Inflammatory macrophage (primary cell): ENCODE measurements around the gene CADM4.
"Not testable (repeated sequence)": the region's sequence is repeated elsewhere in the genome, so short reads cannot be mapped to it uniquely, and the experiment has no call there.

Source experiments
- DNase-seq, 2 donors: peaks; one replicate each; pipeline ENCODE4 v3.0.0-alpha.2; 2020 to 2022

Gene CADM4

DNA sequence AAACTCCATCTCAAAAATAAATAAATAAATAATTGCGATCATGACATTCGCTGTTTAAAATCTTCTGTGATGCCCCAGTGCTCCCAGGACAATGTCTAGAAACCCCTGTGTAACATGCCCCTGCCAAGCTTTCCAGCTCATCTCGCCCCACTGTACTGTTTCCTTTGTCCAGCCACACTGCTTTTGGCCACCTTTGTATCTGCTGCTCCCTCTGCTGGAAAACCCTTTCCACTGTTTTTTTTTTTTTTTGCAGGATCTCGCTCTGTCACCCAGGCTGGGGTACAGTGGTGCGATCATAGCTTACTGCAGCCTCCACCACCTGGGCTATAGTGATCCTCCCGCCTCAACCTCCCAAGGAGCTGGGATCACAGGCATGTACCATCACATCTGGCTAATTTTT lies 22.8 kb upstream of the CADM4 start:
- DNase-seq, result no peak

DNA sequence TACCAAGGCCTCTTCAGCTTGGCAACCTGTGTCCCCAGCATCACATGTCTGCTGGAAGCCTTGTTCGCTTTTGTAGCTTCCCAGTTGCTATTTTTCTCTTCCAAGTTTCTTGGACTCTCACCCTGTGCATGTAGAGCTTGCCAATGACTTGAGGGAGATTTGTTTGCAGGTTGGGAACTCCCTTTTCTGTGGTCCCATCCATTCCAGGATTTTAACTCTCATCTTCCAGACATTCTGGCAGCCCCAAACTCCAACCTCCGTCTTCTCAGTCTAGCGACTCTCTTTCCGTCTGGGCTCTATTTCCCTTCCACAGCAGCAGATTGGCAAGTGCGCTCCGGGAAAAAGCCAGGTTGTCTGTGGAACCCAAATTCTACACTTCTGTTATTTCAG lies 21.3 kb upstream of the CADM4 start:
- DNase-seq, result no peak

DNA sequence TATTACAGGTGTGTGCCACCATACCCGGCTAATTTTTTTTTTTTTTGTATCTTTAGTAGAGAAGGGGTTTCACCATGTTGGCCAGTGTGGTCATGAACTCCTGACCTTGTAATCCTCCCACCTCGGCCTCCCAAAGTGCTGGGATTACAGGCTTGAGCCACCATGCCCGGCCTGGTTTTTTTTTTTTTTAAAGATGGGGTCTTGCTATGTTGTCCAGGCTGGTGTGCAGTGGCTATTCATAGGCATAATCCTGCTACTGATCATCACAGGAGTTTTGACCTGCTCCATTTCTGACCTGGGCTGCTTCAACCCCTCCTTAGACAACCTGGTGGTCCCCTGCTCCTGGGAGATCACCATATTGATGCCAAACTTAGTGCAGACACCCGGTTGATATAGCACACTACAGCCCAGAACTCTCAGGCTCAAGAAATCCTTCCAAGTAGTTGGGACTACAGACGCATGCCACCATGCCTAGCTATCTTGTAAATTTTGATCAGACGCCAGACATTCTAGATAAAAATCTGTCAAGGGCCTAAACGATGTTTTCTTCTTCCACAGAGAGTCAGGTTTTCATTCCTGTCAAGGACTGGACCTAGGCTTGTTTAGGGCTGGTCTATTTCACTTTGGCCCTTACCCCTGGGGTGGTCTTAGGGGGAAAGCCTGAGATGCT lies 20.8 kb upstream of the CADM4 start:
- DNase-seq, result no peak

DNA sequence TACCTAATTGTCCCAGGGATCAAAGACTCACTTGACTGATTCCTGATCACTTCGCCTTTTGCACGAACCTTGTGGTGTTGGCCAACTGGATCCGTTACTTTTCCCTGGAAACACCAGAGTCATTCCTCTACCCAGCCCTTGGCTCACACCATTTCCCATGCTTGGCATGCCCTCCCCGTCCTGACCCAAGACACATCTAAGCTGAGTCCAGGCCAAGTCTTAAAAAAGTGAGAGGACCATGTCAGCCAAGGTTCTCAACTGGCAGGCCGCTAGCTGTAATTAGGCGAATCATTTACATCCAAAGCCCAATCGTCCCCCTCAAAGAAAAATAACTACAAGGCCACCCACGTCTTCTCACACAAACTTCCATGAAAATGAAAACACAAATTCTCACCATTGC lies 18.8 kb upstream of the CADM4 start:
- no peak for DNase-seq

DNA sequence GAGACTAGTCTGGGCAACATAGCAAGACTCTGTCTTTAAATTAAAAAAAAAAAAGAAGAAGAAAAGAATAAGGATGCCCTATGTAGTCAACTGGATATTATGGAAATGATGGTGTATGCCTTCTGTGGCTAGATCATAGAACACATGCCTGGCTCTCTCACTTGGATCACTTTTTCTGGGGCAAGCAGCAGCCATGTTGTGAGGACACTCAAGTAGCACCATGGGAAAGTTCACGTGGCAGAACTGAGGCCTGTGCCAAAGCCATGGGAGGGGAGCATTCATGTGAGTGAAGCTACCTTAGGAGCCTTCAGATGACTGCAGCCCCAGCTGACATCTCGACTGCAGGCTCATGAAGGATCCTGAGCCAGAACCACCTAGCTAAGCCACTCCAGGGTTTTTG lies 18.4 kb upstream of the CADM4 start:
- no peak for DNase-seq

DNA sequence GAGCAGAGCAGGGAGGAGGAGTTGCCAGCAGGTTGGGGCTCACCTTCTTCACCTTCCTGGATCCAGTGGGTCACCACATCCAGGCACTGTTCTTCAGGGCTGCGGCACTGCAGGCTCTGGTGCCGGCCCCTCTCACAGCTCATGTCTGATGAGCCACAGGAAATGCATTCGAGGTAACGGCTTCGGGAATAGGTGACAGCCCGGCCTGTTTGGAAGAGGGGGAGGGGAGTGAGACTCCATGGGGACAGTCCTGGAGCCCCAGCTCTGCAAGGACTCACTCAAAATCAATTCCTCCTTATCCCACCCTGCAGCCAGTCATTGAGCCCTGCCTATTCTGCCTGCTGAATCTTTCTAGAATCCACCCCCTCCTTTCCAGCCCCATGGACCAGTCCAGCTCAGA lies 16.8 kb upstream of the CADM4 start:
- DNase-seq, result no peak

DNA sequence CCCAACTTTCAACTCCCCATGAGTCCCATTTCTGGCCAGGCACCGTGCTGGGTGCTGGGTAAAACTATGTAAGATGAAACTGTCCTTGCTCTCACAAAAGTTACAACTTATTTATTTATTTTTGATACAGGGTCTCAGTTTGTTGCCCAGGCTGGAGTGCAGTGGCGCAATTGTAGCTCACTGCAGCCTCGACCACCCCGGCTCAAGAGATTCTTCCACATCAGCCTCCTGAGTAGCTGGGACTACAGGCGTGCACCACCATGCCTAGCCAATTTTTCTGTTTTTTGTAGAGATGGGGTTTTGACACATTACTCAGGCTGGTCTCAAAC lies 12.9 kb upstream of the CADM4 start:
- no peak for DNase-seq

DNA sequence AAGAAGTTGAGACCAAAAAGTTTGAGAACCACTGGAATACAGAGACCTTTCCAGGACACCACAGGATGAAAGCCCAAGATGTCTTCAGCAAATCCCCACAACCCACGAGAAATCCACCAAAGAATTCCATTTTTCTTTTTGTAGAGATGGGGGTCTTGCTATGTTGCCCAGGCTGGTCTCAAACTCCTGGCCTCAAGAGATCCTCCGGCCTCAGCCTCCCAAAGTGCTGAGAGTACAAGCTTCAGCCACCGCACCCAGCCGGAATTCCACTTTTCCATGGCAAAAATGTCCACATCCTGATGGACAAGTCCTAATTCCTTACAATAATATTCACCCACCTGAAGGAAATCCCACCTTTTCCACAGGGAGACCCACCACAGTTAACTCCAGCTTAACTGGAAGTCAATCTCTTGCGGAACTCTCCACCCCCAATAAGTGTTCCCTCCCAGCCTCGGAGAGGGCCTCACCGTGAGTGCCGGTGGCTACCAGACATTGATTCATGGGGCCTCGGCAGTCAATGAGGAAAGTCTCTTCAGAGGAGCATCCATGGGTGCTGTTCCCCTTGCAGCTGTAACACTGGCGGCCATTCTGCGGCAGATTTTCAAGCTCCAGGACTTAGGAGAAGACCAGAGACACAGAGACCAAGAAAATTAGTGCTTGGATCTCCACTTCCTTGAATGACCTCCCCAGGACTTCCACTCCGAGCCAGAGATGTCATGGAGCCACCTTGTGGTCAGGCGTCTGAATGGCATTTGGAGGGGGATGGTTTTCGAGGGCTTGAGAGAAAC lies 12.3 kb upstream of the CADM4 start:
- peak; percentile 54 to 61 for DNase-seq

DNA sequence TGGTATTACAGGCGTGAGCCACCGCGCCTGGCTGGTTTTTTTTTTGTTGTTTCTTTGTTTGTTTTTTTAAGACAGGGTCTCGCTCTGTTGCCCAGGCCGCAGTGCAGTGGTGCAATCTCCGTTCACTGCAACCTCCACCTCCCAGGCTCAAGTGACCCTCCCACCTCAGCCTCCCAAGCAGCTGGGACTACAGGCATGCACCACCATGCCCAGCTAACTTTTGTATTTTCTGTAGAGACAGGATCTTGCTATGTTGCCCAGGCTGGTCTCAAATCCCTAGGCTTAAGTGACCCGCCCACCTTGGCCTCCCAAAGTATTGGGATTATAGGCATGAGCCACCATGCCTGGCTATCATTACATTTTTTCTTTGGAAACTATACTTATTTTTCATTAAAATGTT lies 10.6 kb upstream of the CADM4 start:
- DNase-seq, result not testable (repeated sequence)

DNA sequence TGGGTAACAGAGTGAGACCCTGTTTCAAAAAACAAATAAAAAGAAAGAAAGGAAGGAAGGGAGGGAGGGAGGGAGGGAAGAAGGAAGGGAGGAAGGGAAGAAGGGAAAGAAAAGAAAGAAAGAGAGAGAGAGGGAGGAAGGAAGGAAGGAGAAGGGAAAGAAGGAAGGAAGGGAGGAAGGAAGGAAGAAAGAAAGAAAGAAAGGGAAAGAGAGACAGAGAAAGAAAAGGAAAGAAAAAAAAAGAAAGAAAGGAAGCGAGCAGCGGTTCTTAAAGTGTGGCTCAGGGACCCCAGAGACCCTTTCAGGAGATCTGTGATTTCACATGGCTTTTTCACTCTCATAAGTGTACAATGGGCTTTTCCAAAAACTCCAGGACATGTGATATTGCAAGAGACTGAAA lies 9.9 kb upstream of the CADM4 start:
- DNase-seq, result no peak

DNA sequence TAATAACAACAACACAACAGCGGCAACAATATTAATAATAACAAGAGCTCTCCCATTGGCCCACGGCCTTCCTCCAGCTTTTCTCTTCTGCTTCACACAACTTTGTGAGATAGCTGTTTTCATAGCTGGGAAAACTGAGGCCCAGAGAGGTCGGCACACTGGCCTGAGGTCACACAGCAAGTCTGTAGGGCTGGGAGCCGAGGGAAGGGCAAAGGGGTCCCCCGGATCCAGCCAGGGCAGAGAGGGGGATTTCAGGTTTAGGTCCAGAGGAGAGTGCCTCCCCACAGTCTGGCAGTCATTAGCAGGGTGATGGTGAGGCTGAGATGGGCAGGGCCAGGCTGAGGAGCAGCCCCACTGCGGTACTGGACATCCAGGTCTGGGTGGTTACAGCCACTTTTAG lies 9.0 kb upstream of the CADM4 start:
- DNase-seq, result no peak

DNA sequence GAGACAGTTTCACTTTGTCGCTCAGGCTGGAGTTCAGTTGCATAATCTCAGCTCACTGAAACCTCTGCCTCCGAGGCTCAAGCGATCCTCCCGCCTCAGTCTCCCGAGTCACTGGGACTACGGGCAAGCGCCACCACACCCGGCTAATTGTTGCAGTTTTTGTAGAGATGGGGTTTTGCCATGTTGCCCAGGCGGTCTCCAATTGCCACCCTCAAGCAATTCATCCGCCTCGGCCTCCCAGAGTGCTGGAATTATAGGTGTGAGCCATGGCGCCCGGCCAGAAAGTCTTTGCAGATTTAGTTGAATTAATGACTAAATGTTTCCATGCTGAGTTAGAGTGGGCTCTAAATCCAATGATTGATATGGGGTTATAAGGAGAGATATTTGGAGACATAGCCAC lies 4.5 kb upstream of the CADM4 start:
- no peak for DNase-seq

DNA sequence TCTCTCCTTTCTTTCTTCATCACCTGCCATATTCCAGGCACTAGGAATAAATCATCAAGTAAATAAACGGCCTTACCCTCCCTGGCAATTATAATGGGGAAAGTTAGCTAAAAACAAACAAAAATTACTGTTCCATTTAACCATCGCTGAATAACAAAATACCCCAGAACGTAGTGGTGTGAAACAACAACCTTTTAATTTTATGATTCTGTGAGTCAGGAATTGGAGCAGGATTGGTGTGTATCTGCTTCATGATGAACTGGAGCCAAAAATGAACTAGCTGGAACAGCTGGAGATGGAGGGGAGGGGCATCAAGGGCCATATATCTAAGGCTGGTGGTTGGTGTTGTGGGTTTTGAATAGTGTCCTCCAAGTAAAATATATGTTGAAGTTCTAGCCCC lies 3.7 kb upstream of the CADM4 start:
- DNase-seq, result no peak

DNA sequence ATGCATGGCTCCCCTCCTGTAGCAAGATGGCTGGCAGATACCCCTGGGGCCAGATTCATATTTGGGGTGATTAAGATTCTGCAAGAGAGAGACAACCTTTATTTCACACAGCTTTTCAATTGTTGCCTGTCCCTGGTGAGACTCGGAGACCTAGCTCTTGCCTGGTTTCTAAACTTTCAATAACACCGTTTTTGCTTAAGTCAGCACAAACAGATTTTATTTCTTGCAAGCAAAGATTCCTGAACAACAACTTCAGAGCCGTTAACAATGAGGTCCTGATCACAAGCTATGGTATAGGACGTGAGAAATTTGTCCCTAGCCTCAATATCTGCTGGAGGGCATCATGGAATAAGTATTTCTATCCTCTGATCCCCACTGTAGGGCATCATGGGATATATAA lies 2.9 kb upstream of the CADM4 start:
- no peak for DNase-seq

DNA sequence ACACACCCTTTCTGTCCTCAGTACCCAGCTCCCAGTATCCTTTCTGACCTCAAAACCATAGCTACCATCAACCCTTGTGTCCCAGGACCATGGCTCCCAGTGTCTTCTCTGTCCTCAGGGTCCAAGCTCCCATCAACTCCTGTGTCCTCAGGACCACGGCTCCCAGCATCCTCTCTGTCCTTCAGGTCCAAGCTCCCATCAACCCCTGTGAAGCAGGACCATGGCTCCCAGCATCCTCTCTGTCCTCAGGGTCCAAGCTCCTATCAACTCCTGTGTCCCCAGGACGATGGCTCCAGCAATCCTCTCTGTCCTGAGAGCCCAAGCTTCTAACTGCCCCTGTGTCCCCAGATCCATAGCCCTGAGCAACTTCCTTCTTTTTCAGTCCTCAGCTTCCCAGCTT lies 1.7 kb upstream of the CADM4 start:
- no peak for DNase-seq

DNA sequence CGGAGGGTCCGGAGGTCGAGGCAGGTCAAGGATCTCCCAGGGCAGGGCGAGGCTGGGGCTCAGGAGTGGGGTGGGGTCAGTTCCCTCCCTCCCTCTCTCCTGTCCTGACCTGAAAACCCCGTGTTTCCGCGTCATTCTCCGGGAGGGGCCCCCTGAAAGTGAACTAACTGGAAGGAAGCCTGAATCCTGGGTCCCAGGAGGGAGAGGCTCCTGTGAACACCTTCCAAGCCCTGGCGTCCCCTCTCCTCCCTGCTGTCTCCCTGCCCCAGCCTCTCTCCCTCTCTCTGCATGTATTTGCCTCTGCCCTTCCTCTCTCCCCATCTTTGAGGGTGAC lies 741 bp upstream of the CADM4 start:
- DNase-seq, result no peak

DNA sequence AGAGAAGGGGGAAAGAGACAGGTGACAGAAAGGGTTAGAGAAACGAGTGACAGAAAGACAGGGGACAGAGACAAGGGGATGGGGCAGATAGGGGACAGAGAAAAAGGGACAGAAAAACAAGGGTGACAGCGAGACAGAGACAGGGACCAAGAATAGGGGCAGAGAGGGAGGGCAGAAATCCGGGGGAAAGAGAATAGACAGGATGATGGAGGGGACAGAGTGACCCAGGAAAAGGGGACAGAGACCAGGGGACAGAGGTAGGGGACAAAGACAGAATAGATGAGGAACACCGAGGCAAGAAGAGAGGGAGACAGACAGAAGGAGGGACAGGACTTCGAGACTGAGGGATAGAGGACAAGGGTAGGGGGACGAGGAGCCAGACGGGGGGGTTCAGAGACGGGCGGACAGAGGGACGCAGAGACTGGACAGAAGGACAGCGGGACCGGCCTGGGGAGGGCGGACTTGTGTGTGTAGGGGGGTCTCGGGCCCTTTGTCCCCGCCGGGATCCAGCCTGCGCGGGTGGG lies 593 bp downstream of the CADM4 start:
- no peak for DNase-seq

DNA sequence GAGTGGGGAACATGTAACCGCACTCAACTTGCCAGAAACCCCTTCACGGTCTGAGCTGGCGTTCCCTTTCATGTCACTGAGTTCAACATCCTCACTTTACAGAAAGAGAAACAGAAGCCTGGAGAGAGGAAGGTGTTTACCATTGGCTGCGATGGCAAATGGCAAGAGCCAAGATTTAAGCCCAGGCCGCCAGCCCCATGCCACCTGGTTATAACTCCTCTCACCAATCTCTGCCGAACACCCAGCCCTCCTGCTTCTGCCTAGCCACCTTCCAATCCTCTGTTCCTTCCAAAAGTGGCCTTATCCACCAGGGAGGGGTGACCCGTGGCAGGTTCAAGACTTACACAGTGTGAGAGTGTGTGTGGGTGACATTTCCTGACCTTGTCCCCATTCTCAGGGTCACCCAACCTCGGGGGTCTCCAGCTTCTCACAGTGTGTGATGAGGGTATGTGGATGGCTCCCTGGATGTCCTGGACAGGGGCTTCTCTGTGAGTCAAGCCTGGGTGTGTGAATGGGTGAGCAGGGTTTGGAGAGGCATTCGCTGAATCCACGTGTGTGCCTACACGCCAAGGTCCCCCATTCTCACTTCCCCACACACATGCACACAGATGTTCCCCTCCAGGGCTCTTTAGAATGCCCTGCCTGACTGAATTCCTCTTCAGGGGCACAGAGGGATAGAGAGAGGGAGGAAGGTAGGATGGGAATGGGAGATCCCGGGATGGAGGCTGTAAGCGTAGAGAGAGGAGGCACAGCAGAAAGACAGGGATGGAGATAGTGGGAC lies 1.2 kb downstream of the CADM4 start:
- DNase-seq, result no peak

DNA sequence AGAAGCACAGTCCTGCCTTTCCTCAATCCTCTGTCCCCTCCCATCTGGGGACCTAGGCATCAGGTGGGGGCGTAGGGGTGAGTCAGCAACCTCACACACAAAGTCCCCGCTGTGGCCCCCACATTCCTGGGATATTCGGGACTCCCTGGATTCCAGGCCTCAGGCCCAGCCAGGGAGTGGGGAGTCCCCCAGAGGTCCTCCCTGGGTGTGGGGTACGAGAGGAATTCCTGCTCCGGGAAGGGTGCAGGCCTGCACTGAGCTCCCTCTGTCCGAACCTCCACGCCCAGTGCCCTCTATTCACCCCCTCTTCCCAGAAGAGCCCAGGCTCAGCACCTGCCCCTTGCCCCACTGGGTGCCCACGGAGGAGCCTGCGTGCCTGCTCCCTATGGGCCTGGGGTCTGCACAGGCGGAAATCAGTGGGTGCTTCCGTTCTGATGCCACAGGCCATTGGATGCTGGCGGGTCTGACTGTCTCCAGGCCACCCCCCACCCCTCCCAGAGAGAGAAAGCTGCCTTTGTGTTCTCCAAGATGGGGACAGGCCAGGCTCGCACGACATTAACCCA lies 3.4 kb downstream of the CADM4 start:
- DNase-seq, result no peak

DNA sequence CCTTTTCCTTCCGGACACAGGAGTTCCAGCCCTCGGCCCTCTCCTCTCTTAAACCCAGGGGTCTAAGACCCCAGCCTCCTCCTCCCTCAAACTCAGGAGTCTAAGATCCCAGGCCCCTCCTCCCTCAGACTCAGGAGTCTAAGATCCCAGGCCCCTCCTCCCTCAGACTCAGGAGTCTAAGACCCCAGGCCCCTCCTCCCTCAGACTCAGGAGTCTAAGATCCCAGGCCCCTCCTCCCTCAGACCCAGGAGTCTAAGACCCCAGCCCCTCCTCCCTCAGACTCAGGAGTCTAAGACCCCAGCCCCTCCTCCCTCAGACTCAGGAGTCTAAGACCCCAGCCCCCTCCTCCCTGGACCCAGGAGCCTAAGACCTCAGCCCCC lies 4.1 kb downstream of the CADM4 start:
- not testable (repeated sequence) for DNase-seq

DNA sequence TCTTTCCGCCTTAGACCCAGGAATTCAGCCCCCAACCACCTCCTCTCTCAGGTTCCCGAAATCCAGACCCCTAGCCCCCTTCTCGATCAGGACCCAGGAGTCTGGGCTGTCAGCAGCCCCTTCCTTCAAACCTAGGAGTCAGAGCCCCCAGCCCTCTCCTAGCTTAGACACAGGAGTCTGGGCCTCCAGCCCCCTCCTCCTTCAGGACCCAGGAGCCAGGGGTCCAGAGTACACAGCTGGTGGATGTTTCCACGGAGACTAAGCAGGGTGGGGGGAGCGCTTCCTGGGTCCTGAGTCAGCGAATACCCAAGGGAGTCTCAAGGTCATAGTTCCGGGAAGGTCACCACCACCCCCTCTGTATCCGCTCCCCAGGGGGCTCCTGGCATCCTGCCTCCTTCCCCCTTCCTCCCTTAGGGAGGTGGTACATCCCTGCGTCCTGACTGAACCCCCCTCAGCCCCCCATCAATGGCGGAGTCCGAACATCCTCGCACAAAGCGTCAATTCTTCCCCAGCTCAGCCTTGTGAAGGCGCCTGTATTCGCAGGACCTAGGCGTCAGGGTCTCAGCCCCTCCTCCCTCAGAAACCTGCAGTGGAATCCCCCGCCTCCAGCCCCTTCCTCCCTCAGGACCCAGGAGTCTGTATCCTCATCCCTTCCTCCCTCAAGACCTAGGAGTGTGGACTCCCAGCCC lies 4.6 kb downstream of the CADM4 start:
- no peak for DNase-seq

DNA sequence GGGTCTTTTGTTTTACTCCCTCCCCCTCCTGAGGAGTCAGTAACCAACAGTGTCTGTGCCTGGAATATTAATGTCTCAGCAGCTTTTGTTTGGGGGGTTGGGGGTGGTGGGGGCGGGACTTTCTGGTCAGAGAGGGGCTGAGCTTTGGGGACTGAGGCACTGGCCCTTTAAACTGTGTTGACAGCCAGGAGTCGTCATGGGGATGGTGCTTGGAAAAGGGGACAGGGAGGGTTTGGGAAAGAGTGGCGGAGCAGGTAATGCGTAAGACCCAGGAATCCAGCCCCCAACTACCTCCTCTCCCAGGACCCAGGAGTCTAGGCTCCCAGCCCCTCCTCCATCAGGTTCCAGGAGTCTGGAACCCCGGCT lies 5.2 kb downstream of the CADM4 start:
- DNase-seq, result no peak

DNA sequence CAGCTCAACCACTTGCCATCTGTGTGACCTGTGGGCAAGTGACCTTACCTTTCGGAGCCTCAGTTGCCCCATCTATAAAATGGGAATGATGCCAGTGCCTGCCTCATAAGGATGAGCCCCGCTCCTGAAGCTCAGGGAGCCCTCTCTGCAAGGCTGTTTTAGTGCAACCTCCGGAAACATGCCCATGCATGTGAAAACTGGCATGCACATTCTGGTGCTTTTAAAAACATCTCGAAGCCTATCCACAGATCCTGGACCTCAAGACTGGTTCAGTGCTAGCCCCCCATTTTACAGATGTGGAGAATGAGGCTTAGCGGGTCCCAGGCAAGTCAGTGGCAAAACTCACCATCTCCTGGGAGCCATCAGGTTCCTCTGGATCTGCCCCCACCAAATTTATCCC lies 5.6 kb downstream of the CADM4 start:
- DNase-seq, result no peak
